K562 (cell line): ENCODE data around the gene ADAM19. TPM values are rescaled to one million over a fixed set of nuclear protein-coding genes. Genes with fewer than 3 reads are reported as not detected.

ENCODE experiments used
- ATAC-seq: fragments of 200-7000 bp; cut with Tn5 transposase; 3 replicates; pipeline ENCODE4 v1.9.1; 2020; ENCODE audit warnings: moderate library complexity
- BruUV-seq: library from RNA; stranded (reverse); fragments of 400-500 nt; replicated peaks from 2 replicates; lab custom pipeline; 2021; lab: Mats Ljungman, UMichigan
- CTCF ChIA-PET: fragments of 300-600 bp; formaldehyde crosslinking; extraction: SDS; loops from one replicate; lab custom pipeline; 2021; ENCODE audit warnings: low intra/inter-chr PET ratio; lab: Yijun Ruan, JAX
- POLR2A ChIA-PET: fragments of 300-600, 350-650 bp; sonication (Branson Sonifier 250); formaldehyde crosslinking; extraction: SDS; loops from one replicate; lab custom pipeline; 2021; ENCODE audit warnings: antibody characterized with exemption, inconsistent platforms; lab: Yijun Ruan, JAX
- DNase-seq, 4 experiments: peaks; one replicate each; pipeline versions ENCODE4 v3.0.0 to v3.0.0-alpha.2; 2011 to 2018; ENCODE audit warnings: low spot score in 3 of 4, mixed read lengths in 3 of 4; ENCODE audit errors: extremely low read depth in 1 of 4
- FAIRE-seq: peaks from 2 replicates; lab custom pipeline; 2011; peaks lifted over from hg19 to GRCh38; lab: Jason Lieb, UNC
- H2AFZ ChIP-seq: 2 replicates; pipeline ENCODE4 v1.6.0; 2011; ENCODE audit warnings: low read depth, low read length, control low read depth, inconsistent platforms
- H3K27ac ChIP-seq: fragments of 200-600 bp; 3 replicates; pipeline ENCODE4 v1.8.0; 2011; ENCODE audit warnings: low read depth, mild to moderate bottlenecking, control low read depth, inconsistent platforms, low read length, moderate library complexity, mixed read lengths; ENCODE audit errors: extremely low read depth
- H3K27me3 ChIP-seq, 2 experiments: fragments of 300-600 bp in 1 of 2; 2 replicates in 1 of 2; 3 replicates in 1 of 2; pipeline versions ENCODE4 v1.6.0 to v1.8.0; 2011; ENCODE audit warnings: inconsistent platforms in 2 of 2, low read length in 2 of 2, mild to moderate bottlenecking in 1 of 2, mixed read lengths in 1 of 2, moderate library complexity in 1 of 2; ENCODE audit not compliant: control insufficient read depth in 2 of 2, insufficient read depth in 2 of 2
- H3K36me3 ChIP-seq: fragments of 300-600 bp; 3 replicates; pipeline ENCODE4 v1.8.0; 2011; ENCODE audit warnings: mild to moderate bottlenecking, low read length, inconsistent platforms; ENCODE audit not compliant: control insufficient read depth, insufficient read depth
- H3K4me1 ChIP-seq, 2 experiments: fragments of 200-600 bp in 1 of 2; replicated peaks in 1 of 2; 2 replicates in 1 of 2; 3 replicates in 1 of 2; pipeline versions ENCODE4 v1.5.1 to v1.8.0; 2011; ENCODE audit warnings: inconsistent platforms in 2 of 2, low read length in 2 of 2, mild to moderate bottlenecking in 1 of 2, mixed read lengths in 1 of 2, moderate library complexity in 1 of 2; ENCODE audit not compliant: control insufficient read depth in 2 of 2, insufficient read depth in 2 of 2
- H3K4me2 ChIP-seq: 2 replicates; pipeline ENCODE4 v1.6.1; 2011; ENCODE audit warnings: low read length, control low read depth, inconsistent platforms, mixed read lengths; ENCODE audit not compliant: insufficient read depth
- H3K4me3 ChIP-seq: fragments of 200-600 bp; sonication (generic), shearing (Covaris generic); 2 replicates; pipeline ENCODE4 v1.5.1; 2016; ENCODE audit warnings: control low read depth, inconsistent platforms
- H3K79me2 ChIP-seq: fragments of 200-600 bp; 3 replicates; pipeline ENCODE4 v1.8.0; 2011; ENCODE audit warnings: low read length, inconsistent platforms; ENCODE audit not compliant: control insufficient read depth, insufficient read depth
- H3K9ac ChIP-seq, 2 experiments: 2 replicates each; pipeline versions ENCODE4 v1.6.0 to v1.6.1; 2011; ENCODE audit warnings: low read depth in 2 of 2, low read length in 2 of 2, control low read depth in 1 of 2, inconsistent platforms in 1 of 2, mild to moderate bottlenecking in 1 of 2, mixed read lengths in 1 of 2; ENCODE audit not compliant: insufficient read depth in 1 of 2
- H3K9me1 ChIP-seq: one replicate; pipeline ENCODE4 v1.6.0; 2011; ENCODE audit warnings: inconsistent platforms, mild to moderate bottlenecking, low read length, moderate library complexity; ENCODE audit not compliant: control insufficient read depth, insufficient read depth
- H3K9me3 ChIP-seq: replicated peaks from 2 replicates; pipeline ENCODE4 v1.5.1; 2011; ENCODE audit warnings: low read depth, low read length, inconsistent platforms; ENCODE audit not compliant: control insufficient read depth, insufficient read depth
- H4K20me1 ChIP-seq: replicated peaks from 2 replicates; pipeline ENCODE4 v1.6.1; 2011; ENCODE audit warnings: low read length, inconsistent platforms, mixed read lengths; ENCODE audit not compliant: control insufficient read depth, insufficient read depth
- CEBPG ChIP-seq, 3 experiments: fragments of 200-800 bp in 1 of 3; sonication (Bioruptor generic) in 1 of 3; sonication (generic) in 1 of 3; formaldehyde crosslinking in 1 of 3; IDR thresholded peaks in 2 of 3; conservative IDR thresholded peaks in 1 of 3; 2 replicates each; pipeline versions ENCODE4 v1.6.1 to v1.8.0; 2016 to 2022; ENCODE audit warnings: missing compliant biosample characterization in 2 of 3, missing genetic modification characterization in 2 of 3, mild to moderate bottlenecking in 1 of 3, missing genetic modification reagents in 1 of 3
- ELF1 ChIP-seq: fragments of 200-800 bp; sonication (Bioruptor generic); IDR thresholded peaks from 2 replicates; pipeline ENCODE4 v1.6.1; 2016; ENCODE audit warnings: missing genetic modification characterization, missing compliant biosample characterization
- JUN ChIP-seq, 2 experiments: sonication (generic) in 1 of 2; formaldehyde crosslinking in 1 of 2; IDR thresholded peaks; 2 replicates each; pipeline versions ENCODE4 v1.6.1 to v1.8.0; 2012 to 2022; ENCODE audit warnings: borderline replicate concordance in 2 of 2, mild to moderate bottlenecking in 2 of 2, improper control_type of control experiment in 1 of 2, low read depth in 1 of 2, low read length in 1 of 2, missing genetic modification reagents in 1 of 2
- SAFB2 ChIP-seq: fragments of 200-400 bp; formaldehyde crosslinking; IDR thresholded peaks from 2 replicates; pipeline ENCODE4 v1.6.1; 2018; ENCODE audit warnings: borderline replicate concordance, low read length, low read depth, moderate library complexity; ENCODE audit not compliant: severe bottlenecking
- SIN3A ChIP-seq, 2 experiments: fragments of 150-350 bp in 1 of 2; IDR thresholded peaks; 2 replicates each; pipeline ENCODE4 v1.6.1; 2011 to 2016; ENCODE audit warnings: borderline replicate concordance in 2 of 2, low read depth in 2 of 2, low read length in 2 of 2, mild to moderate bottlenecking in 2 of 2, moderate library complexity in 2 of 2; ENCODE audit not compliant: control insufficient read depth in 1 of 2
- TRIM24 ChIP-seq, 2 experiments: fragments of 450-650 bp; IDR thresholded peaks; 2 replicates each; pipeline ENCODE4 v1.6.1; 2016
- WGBS: fragments of 100-300 bp; shearing (Covaris generic); methylation state at CpG from one replicate; pipeline ENCODE4 v1.1.6; 2016; ENCODE audit warnings: low coverage, mixed read lengths; ENCODE audit not compliant: insufficient coverage; ENCODE audit errors: missing lambda C conversion rate; 5-methylcytosine and 5-hydroxymethylcytosine counted together
- in situ Hi-C: fragments of 300-500 bp; cut with MboI; formaldehyde crosslinking; loops from 4 replicates; pipeline ENCODE4 v1.15.0; 2018; ENCODE audit warnings: inconsistent platforms, mixed read lengths
- intact Hi-C: fragments of 100-400 bp; cut with micrococcal nuclease; formaldehyde crosslinking; loops from 2 replicates; pipeline ENCODE4 v1.14.2; 2022
- polyA plus RNA-seq, 8 experiments: library from polyadenylated mRNA; depleted of rRNA in 4 of 8; stranded (reverse) in 5 of 8; unstranded in 3 of 8; fragments of >200 nt; fragmentation: Nextera tagmentation in 2 of 8; fragmentation: Illumina TruSeq in 1 of 8; extraction: Ambion mirVana in 2 of 8; extraction: Trizol in 1 of 8; gene quantifications; 2 replicates each; pipeline versions ENCODE4 v1.2.1 to v1.2.3, GENCODE V29; 2011 to 2014; ENCODE audit warnings: inconsistent platforms in 1 of 8, missing spikeins in 1 of 8
- total RNA-seq, 7 experiments: library from RNA; depleted of rRNA in 6 of 7; stranded (reverse); fragments of >200 nt in 6 of 7; fragmentation: Illumina TruSeq in 2 of 7; extraction: Trizol in 2 of 7; gene quantifications; 2 replicates each; pipeline versions ENCODE4 v1.2.1 to v1.2.3, GENCODE V29; 2011 to 2021; ENCODE audit warnings: low replicate concordance in 1 of 7
- TF ChIP-seq, protein P1 (sequence below), 3 experiments: IDR thresholded peaks in 2 of 3; conservative IDR thresholded peaks in 1 of 3; 2 replicates each; pipeline ENCODE4 v1.5.1; 2011 to 2012; ENCODE audit warnings: low read length in 3 of 3, mild to moderate bottlenecking in 3 of 3, control low read depth in 2 of 3, improper control_type of control experiment in 1 of 3, inconsistent platforms in 1 of 3, low read depth in 1 of 3, mixed read lengths in 1 of 3, moderate library complexity in 1 of 3; ENCODE audit not compliant: insufficient read depth in 2 of 3
- TF ChIP-seq, protein P2 (sequence below), 2 experiments: fragments of 450-650 bp in 1 of 2; sonication (generic) in 1 of 2; formaldehyde crosslinking in 1 of 2; IDR thresholded peaks in 1 of 2; conservative IDR thresholded peaks in 1 of 2; 2 replicates each; pipeline versions ENCODE4 v1.6.1 to v1.8.1; 2016 to 2023; ENCODE audit warnings: mild to moderate bottlenecking in 2 of 2, moderate library complexity in 2 of 2, inconsistent platforms in 1 of 2, missing genetic modification reagents in 1 of 2
- TF ChIP-seq, protein P3 (sequence below): fragments of 150-350 bp; IDR thresholded peaks from 2 replicates; pipeline ENCODE4 v1.6.1; 2014; ENCODE audit warnings: low read depth, mild to moderate bottlenecking, low read length, borderline replicate concordance

ADAM19 gene
- total and polyA plus RNA-seq, 9 of the 15 experiments (the other 6 are each of a cell fraction or from before 2014, with no cell fraction given), result 0.11 to 1.1 (median 0.43) TPM

DNA sequence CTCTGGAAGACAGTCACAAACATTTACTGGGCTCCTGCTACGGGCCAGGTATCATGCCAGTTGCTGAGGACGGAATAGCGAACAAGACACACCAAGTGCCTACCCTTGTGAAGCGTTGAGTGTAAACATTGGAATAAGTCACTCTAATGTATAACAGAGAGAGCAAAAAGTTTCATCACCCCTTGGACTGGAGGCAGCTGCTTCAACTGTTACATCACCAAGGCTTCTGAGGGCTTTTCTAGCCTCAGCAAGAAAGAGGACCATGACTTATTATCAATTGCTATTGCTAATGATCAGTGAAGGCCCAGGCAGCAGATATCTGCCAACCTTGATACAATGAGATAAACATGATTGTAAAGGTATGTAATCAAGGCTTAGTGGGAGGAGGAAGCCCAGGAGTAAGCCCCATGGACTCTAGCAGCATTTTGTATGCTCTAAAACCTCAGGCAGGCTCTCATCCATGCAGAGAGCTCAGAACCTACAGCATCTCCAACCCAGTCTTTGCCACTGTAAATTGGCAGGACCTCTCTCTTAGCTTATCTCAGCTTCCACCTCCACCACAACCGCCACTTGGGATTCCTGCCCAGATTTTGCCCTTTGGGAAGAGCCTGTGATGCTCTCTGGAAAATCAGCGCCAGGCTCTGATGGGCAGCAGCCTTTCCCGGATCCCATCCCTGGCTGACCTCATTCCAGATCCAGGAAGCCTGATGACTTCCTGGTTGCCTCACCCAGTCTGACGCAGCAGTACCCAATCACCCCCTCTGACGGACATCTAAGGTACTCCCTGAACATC is 54.5 kb downstream of the ADAM19 start:
- no peak; the same call in 2 of the 3 replicates for ATAC-seq
- ChIA-PET CTCF (no interaction called here), POLR2A (interaction anchor here (1.3 to 2.1 kb wide), 2 partner anchors 9 to 11 kb away, joined by 3 to 7 read pairs; no protein-coding TSS in a partner anchor)
- BruUV-seq, result no TSS peak
- no peak for FAIRE-seq
- intact Hi-C loops, result no loop called here
- no peak overlapping the region for H2AFZ ChIP-seq
- H3K36me3 ChIP-seq, result no peaks in the 10 kb centered on the region
- WGBS, result 8% methylated on average over 9 of the region's 9 CpGs
- TF ChIP-seq SIN3A (IDR thresholded peaks at IDR 0.05; ENCODE audit: borderline replicate concordance in 2 of 2, control insufficient read depth in 1 of 2, low read depth in 2 of 2, low read length in 2 of 2), result no peak
- TF ChIP-seq, protein P1, sequence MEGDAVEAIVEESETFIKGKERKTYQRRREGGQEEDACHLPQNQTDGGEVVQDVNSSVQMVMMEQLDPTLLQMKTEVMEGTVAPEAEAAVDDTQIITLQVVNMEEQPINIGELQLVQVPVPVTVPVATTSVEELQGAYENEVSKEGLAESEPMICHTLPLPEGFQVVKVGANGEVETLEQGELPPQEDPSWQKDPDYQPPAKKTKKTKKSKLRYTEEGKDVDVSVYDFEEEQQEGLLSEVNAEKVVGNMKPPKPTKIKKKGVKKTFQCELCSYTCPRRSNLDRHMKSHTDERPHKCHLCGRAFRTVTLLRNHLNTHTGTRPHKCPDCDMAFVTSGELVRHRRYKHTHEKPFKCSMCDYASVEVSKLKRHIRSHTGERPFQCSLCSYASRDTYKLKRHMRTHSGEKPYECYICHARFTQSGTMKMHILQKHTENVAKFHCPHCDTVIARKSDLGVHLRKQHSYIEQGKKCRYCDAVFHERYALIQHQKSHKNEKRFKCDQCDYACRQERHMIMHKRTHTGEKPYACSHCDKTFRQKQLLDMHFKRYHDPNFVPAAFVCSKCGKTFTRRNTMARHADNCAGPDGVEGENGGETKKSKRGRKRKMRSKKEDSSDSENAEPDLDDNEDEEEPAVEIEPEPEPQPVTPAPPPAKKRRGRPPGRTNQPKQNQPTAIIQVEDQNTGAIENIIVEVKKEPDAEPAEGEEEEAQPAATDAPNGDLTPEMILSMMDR (IDR thresholded peaks at IDR 0.05 in 2 of 3, conservative IDR thresholded peaks at IDR 0.05 in 1 of 3; ENCODE audit: insufficient read depth in 2 of 3, low read depth in 1 of 3, low read length in 3 of 3), result peak in 1 of 3 experiments; percentile 18; a peak in 1 of 6 replicates
- TF ChIP-seq ELF1 (tag), result peak; percentile 61; the same call in 1 of the 2 replicates
- TF ChIP-seq, protein P2, sequence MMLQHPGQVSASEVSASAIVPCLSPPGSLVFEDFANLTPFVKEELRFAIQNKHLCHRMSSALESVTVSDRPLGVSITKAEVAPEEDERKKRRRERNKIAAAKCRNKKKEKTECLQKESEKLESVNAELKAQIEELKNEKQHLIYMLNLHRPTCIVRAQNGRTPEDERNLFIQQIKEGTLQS (IDR thresholded peaks at IDR 0.05), result peak; percentile 34
- TF ChIP-seq, protein P2 (CRISPR knock-in tag; conservative IDR thresholded peaks at IDR 0.05), result no peak
- TF ChIP-seq JUN (IDR thresholded peaks at IDR 0.05; ENCODE audit: borderline replicate concordance, low read depth, low read length), result 0 out of 2 replicates have a peak, but pooled peaks have one; percentile 18
- TF ChIP-seq JUN (CRISPR knock-in tag; IDR thresholded peaks at IDR 0.05; ENCODE audit: borderline replicate concordance), result no peak
- no peak for TF ChIP-seq SAFB2
- TF ChIP-seq CEBPG (CRISPR knock-in tag; IDR thresholded peaks at IDR 0.05), result no peak
- peak; percentile 41 to 83; a peak in 3 of 4 replicates for TF ChIP-seq CEBPG (tag; conservative IDR thresholded peaks at IDR 0.05 in 1 of 2, IDR thresholded peaks at IDR 0.05 in 1 of 2)
- TF ChIP-seq, protein P3, sequence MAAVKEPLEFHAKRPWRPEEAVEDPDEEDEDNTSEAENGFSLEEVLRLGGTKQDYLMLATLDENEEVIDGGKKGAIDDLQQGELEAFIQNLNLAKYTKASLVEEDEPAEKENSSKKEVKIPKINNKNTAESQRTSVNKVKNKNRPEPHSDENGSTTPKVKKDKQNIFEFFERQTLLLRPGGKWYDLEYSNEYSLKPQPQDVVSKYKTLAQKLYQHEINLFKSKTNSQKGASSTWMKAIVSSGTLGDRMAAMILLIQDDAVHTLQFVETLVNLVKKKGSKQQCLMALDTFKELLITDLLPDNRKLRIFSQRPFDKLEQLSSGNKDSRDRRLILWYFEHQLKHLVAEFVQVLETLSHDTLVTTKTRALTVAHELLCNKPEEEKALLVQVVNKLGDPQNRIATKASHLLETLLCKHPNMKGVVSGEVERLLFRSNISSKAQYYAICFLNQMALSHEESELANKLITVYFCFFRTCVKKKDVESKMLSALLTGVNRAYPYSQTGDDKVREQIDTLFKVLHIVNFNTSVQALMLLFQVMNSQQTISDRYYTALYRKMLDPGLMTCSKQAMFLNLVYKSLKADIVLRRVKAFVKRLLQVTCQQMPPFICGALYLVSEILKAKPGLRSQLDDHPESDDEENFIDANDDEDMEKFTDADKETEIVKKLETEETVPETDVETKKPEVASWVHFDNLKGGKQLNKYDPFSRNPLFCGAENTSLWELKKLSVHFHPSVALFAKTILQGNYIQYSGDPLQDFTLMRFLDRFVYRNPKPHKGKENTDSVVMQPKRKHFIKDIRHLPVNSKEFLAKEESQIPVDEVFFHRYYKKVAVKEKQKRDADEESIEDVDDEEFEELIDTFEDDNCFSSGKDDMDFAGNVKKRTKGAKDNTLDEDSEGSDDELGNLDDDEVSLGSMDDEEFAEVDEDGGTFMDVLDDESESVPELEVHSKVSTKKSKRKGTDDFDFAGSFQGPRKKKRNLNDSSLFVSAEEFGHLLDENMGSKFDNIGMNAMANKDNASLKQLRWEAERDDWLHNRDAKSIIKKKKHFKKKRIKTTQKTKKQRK, result no peak
- TF ChIP-seq TRIM24 (IDR thresholded peaks at IDR 0.05), result peak in 1 of 2 experiments; percentile 14; a peak in 1 of 4 replicates
- no peaks in the 10 kb centered on the region for H3K9me1 ChIP-seq
- no peaks in the 10 kb centered on the region for H3K9me3 ChIP-seq
- H3K27ac ChIP-seq, result no peak overlapping the region
- no peak overlapping the region for H3K9ac ChIP-seq
- DNase-seq, result no peak
- no peaks in the 10 kb centered on the region; the same call in 1 of the 2 replicates for H4K20me1 ChIP-seq
- H3K27me3 ChIP-seq, result peaks cover 0 to 7% of the 10 kb centered on the region in 2 experiments; a peak in 2 of 5 replicates
- H3K4me3 ChIP-seq, result no peak overlapping the region
- in situ Hi-C loops, result no loop called here
- H3K4me1 ChIP-seq, result no peaks in the 10 kb centered on the region
- no peak overlapping the region for H3K4me2 ChIP-seq
- no peaks in the 10 kb centered on the region for H3K79me2 ChIP-seq
